ENCODE measurements around the gene CSNK1D. TPM values are rescaled to one million over a fixed set of nuclear protein-coding genes. Genes with fewer than 3 reads are reported as not detected.

The CSNK1D gene
- total RNA-seq, 1 donor from 2014 or later = 227 TPM

GRCh38 chr17:82247856-82248671, 25.4 kb downstream of the CSNK1D start:
- H3K9me3 Mint-ChIP-seq (ENCODE audit: low read depth) = no peaks in the 10 kb centered on the region
- DNase-seq (ENCODE audit: low spot score, unreplicated experiment) = no peak
- H3K4me3 Mint-ChIP-seq (ENCODE audit: low read depth) = no peak overlapping the region
- H3K36me3 Mint-ChIP-seq (ENCODE audit: insufficient read depth) = peaks cover 33% of the 10 kb centered on the region
- TF ChIP-seq CTCF (IDR thresholded peaks at IDR 0.05; ENCODE audit: unreplicated experiment) = no peak
- no peaks in the 10 kb centered on the region for H3K4me1 Mint-ChIP-seq (ENCODE audit: low read depth)
- no peak overlapping the region for H3K27ac Mint-ChIP-seq
- H3K27me3 Mint-ChIP-seq = no peaks in the 10 kb centered on the region

DNA sequence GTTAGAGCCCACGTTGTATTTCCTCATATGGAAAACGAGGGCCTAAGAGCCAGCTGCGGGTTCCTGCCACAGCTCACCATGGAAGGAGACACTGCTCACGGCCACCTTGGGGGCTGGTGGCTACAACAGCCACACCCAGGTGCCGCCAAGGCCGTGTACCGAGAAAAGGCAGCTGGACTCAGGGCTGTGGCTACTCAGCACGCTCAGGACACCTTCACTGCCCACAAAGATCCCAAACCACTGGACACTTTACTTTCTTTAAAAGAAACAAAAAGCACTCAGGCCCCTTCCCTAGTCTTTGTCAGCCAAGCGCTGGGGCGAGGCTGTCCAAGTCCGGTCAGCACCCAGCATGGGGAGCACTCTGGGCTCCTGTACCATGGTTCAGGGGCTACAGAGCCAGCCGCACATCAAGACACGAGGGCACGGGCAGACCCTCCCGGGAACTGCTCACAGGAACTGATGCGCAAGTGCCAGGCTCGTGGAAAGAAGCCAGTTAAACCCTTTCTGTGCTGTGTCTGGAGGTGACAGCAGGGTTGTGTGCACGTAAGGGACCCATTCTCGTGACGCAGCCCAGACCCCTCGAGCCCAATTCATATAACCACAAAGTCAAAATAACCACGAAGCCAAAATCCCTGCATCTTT, 26.2 kb downstream of the CSNK1D start:
- no peak for TF ChIP-seq CTCF (IDR thresholded peaks at IDR 0.05; ENCODE audit: unreplicated experiment)
- no peaks in the 10 kb centered on the region for H3K4me1 Mint-ChIP-seq (ENCODE audit: low read depth)
- H3K27ac Mint-ChIP-seq = no peak overlapping the region
- no peaks in the 10 kb centered on the region for H3K9me3 Mint-ChIP-seq (ENCODE audit: low read depth)
- DNase-seq (ENCODE audit: low spot score, unreplicated experiment) = no peak
- H3K27me3 Mint-ChIP-seq = no peaks in the 10 kb centered on the region
- peaks cover 30% of the 10 kb centered on the region for H3K36me3 Mint-ChIP-seq (ENCODE audit: insufficient read depth)
- no peak overlapping the region for H3K4me3 Mint-ChIP-seq (ENCODE audit: low read depth)

DNA sequence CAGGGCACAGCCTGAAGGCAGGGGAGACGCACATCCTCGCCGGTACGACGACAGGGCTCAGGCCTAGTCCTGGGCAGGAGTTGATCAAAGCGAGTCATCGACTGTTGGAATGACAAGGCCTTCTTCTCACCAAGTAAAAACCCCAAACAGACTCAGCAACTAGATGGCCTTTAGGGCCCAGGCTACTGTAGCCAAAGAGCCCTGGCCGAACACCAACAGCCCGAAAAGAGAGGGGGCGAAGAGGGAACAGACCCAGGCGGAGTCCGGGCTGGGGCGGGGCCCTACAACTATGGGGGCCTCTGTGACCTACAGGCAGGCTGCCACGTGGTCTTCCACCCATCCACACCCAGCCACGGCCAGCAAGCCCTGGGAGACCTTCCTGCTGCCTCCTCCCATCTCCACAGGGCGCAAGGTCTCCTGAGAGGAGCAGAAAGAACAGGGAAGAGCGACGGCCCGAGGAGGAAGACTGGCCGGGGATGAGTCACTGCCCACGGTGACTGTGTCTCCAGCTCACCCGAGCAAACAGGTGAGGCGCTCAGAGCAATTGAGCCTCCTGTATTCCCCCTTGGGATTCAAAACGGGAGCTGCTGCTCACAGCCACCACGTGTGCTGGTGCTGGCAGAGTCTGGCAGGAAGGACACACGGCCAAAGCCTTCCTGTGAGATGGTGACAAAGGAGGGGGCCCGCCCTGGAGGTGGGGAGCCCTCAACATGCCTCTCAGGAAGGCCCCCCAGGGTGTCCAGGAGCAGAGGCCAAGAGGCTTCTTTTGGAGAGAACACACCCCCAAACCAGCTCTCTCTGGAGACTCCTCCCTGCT, 26.9 kb downstream of the CSNK1D start:
- H3K4me3 Mint-ChIP-seq (ENCODE audit: low read depth) = no peak overlapping the region
- H3K27me3 Mint-ChIP-seq = no peaks in the 10 kb centered on the region
- no peak overlapping the region for H3K27ac Mint-ChIP-seq
- no peak for DNase-seq (ENCODE audit: low spot score, unreplicated experiment)
- no peaks in the 10 kb centered on the region for H3K9me3 Mint-ChIP-seq (ENCODE audit: low read depth)
- H3K36me3 Mint-ChIP-seq (ENCODE audit: insufficient read depth) = peaks cover 28% of the 10 kb centered on the region
- no peak for TF ChIP-seq CTCF (IDR thresholded peaks at IDR 0.05; ENCODE audit: unreplicated experiment)
- no peaks in the 10 kb centered on the region for H3K4me1 Mint-ChIP-seq (ENCODE audit: low read depth)

- DNase-seq (ENCODE audit: low spot score, unreplicated experiment) = no peak
- Mint-ChIP-seq H3K4me1 (ENCODE audit: low read depth) (no peaks in the 10 kb centered on the region), H3K27ac (no peak overlapping the region), H3K4me3 (ENCODE audit: low read depth) (no peak overlapping the region), H3K27me3 (no peaks in the 10 kb centered on the region), H3K9me3 (ENCODE audit: low read depth) (no peaks in the 10 kb centered on the region), H3K36me3 (ENCODE audit: insufficient read depth) (peaks cover 23% of the 10 kb centered on the region)
- TF ChIP-seq CTCF (IDR thresholded peaks at IDR 0.05; ENCODE audit: unreplicated experiment) = no peak
Measured at GRCh38 chr17:82246040-82246364, 27.5 kb downstream of the CSNK1D start.
